Fibroblast of mammary gland (primary cell): ENCODE results near the gene XAB2.
"Not testable (repeated sequence)": the region's sequence is repeated elsewhere in the genome, so short reads cannot be mapped to it uniquely, and the experiment has no call there.

Experiments
- DNase-seq: peaks from one replicate; pipeline ENCODE4 v3.0.0-alpha.2; 2010; ENCODE audit warnings: low read depth
- H3K4me3 ChIP-seq: 2 replicates; pipeline ENCODE4 v1.5.1; 2011; ENCODE audit warnings: low read depth, mild to moderate bottlenecking, low read length, moderate library complexity; ENCODE audit not compliant: control insufficient read depth
- TF ChIP-seq, protein P1 (sequence below): conservative IDR thresholded peaks from 2 replicates; pipeline ENCODE4 v1.5.1; 2011; ENCODE audit warnings: low read depth, low read length, inconsistent platforms; ENCODE audit not compliant: control insufficient read depth, insufficient read depth

The XAB2 gene

DNA sequence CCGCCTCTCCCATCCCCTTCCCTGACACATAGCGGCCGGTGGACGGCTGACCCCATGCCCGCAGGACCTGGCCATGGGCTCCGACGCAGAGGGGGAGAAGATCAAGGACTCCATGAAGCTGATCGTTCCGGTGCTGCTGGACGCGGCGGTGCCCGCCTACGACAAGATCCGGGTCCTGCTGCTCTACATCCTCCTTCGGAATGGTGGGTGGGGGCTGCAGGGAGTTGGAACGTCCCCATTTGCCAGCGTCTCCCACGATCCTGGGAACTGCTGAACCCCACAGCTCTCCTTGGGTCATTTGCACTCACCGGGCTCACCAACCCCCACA, 15.2 kb upstream of the XAB2 start:
- no peak overlapping the region for H3K4me3 ChIP-seq
- no peak for DNase-seq
- TF ChIP-seq, protein P1, sequence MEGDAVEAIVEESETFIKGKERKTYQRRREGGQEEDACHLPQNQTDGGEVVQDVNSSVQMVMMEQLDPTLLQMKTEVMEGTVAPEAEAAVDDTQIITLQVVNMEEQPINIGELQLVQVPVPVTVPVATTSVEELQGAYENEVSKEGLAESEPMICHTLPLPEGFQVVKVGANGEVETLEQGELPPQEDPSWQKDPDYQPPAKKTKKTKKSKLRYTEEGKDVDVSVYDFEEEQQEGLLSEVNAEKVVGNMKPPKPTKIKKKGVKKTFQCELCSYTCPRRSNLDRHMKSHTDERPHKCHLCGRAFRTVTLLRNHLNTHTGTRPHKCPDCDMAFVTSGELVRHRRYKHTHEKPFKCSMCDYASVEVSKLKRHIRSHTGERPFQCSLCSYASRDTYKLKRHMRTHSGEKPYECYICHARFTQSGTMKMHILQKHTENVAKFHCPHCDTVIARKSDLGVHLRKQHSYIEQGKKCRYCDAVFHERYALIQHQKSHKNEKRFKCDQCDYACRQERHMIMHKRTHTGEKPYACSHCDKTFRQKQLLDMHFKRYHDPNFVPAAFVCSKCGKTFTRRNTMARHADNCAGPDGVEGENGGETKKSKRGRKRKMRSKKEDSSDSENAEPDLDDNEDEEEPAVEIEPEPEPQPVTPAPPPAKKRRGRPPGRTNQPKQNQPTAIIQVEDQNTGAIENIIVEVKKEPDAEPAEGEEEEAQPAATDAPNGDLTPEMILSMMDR: no peak

DNA sequence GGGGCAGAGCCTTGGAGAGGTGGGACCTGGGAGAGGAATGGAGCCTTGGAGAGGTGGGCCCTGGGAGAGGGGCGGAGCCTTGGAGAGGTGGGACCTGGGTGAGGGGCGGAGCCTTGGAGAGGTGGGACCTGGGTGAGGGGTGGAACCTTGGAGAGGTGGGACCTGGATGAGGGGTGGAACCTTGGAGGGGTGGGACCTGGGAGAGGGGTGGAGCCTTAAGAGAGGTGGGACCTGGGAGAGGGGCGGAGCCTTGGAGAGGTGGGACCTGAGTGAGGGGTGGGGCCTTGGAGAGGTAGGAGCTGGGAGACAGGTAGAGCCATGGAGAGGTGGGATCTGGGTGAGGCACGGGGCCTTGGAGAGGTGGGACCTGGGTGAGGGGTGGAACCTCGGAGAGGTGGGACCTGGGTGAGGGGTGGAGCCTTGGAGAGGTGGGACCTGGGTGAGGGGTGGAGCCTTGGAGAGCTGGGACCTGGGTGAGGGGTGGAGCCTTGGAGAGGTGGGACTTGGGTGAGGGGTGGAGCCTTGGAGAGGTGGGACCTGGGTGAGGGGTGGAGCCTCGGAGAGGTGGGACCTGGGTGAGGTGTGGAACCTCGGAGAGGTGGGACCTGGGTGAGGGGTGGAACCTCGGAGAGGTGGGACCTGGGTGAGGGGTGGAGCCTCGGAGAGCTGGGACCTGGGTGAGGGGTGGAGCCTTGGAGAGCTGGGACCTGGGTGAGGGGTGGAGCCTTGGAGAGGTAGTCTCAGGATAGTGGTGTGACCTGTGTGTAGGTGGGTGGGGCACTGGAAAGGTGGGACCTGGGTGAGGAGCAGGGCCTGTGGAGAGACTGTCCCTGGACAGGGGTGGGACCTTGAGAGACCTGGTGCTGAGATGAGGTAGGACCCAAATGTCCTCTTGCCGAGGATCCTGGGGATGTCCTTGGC, 14.5 kb upstream of the XAB2 start:
- not testable (repeated sequence) for H3K4me3 ChIP-seq, DNase-seq

DNA sequence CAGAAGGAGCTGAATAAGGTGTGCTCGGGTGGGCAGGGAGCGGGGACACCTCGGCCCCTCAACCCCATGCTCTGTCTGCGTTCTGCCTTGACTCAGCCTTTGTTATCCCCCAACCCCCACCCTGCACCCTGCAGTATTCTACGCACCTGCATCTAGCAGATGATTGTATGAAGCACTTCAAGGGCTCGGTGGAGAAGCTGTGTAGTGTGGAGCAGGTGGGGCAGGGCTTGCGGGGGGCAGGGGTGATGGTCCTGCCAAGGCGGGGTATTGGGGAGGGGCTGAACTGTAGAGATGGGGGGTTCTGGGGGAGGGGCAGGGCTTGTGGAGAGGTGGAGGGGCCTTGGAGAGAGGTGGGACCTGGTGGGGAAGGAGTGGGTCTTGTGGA, 13.7 kb upstream of the XAB2 start:
- no peak for DNase-seq

DNA sequence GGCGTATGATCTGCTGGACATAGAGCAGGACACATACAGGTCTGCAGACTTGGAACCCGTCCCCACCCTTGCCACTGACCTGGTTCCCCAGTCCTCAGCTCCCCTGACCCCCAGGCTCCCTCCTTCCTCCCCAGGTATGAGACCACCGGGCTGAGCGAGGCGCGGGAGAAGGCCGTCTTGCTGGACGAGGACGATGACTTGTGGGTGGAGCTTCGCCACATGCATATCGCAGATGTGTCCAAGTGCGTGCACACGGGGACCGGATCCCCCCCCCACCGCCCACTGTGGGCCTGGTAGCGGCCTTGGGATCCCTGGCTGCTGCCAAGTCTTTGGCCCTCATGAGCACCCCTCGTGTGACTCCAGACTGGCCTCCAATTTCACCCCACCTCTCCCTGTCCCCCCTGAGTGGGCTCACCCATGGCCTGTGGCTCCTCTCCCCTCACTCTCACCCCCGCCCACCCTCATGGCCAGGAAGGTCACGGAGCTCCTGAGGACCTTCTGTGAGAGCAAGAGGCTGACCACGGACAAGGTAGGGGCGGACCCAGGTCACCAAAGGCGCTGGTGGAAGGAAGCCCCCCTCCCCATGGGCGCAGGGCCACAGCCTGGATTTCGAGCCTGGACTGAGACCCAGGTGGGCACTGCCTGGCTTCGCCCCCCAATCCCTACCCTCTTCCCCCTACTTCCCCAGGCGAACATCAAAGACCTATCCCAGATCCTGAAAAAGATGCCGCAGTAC, 13.1 kb upstream of the XAB2 start:
- TF ChIP-seq, protein P1: no peak
- H3K4me3 ChIP-seq: no peak overlapping the region
- DNase-seq: no peak

More for the DNA sequence above, 13.7 kb upstream of the XAB2 start:
- TF ChIP-seq, protein P1: no peak
- no peak overlapping the region for H3K4me3 ChIP-seq

DNA sequence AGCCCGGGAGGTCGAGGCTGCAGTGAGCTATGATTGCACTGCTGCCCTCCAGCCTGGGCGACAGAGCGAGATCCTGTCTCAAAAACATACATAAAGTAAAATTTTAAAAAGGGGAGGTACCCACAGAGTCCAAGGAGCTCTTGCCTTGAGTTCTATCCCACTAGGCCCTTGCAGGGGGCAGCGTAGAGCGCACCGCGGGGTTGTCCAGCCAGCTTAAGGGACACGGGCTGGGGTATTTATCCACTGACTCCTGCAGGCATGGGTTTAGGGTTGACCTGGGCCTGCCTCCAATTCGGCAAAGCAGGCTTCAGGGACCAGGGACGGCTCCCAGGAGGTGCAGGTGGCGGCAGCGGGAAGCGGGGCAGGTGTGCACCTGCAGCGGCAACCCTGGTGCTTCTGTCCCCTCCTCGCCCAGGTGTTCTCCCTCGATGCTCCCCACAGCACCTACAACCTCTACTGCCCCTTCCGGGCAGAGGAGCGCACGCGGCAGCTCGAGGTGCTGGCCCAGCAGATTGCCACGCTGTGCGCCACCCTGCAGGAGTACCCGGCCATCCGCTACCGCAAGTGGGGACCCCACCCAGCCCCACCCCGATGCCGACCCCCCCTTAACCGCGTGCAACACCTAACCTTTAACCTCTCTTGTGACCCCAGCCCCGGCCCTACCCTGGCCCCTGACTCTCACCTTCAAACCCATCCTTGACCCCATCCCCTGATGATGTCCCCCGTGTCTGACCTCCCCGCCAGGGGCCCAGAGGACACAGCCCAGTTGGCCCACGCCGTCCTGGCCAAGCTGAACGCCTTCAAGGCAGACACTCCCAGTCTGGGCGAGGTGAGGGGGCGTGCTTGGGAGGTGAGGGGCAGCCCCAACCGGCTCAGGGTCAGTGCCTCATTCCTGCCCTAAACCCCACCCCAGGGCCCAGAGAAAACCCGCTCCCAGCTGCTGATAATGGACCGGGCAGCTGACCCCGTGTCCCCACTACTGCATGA, 12.2 kb upstream of the XAB2 start:
- TF ChIP-seq, protein P1: no peak
- DNase-seq: no peak
- no peak overlapping the region for H3K4me3 ChIP-seq

DNA sequence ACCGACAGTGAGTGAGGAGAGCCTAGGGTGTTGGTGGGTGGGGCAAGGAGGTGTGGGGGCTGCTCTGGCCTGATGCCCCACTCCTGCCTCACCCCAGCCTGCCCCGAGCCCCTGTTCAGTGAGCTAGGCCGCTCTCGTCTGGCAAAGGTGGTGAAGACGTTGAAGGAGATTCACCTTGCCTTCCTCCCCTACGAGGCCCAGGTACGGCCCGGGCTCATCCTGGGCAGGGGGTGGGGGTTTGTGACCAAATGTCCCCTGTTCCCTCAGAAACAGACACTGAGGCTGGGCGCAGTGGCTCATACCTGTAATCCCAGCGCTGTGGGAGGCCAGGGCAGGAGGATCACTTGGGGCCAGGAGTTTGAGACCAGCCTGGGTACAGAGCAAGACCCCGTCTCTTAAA, 11.5 kb upstream of the XAB2 start:
- no peak overlapping the region for H3K4me3 ChIP-seq
- DNase-seq: no peak
- TF ChIP-seq, protein P1: no peak
